HG02870 (cell line): Measurements from ENCODE around the gene ANKS1B.
"Not testable (repeated sequence)": the region's sequence is repeated elsewhere in the genome, so short reads cannot be mapped to it uniquely, and the experiment has no call there.

Source experiments
- ATAC-seq: cut with Tn5 transposase; IDR thresholded peaks from one replicate; pipeline ENCODE4 v1.9.1; 2021; ENCODE audit warnings: mild to moderate bottlenecking, moderate library complexity; ENCODE audit not compliant: unreplicated experiment

ANKS1B gene

GRCh38 chr12:99039367-99040120 lies 945.2 kb downstream of the ANKS1B start:
- no peak for ATAC-seq

GRCh38 chr12:99036566-99036965 lies 948.2 kb downstream of the ANKS1B start:
- ATAC-seq: no peak

GRCh38 chr12:99035803-99036202 lies 948.9 kb downstream of the ANKS1B start:
- no peak for ATAC-seq

GRCh38 chr12:99034201-99034600 lies 950.5 kb downstream of the ANKS1B start:
- ATAC-seq: not testable (repeated sequence)

GRCh38 chr12:99029511-99030271 lies 955.0 kb downstream of the ANKS1B start:
- no peak for ATAC-seq

GRCh38 chr12:99027461-99027860 lies 957.3 kb downstream of the ANKS1B start:
- no peak for ATAC-seq

- ATAC-seq: no peak
Measured at GRCh38 chr12:99027055-99027393, 957.7 kb downstream of the ANKS1B start.

GRCh38 chr12:99026332-99027054 lies 958.2 kb downstream of the ANKS1B start:
- ATAC-seq: no peak

- no peak for ATAC-seq
Measured at GRCh38 chr12:99024870-99025269, 959.9 kb downstream of the ANKS1B start.

GRCh38 chr12:99024191-99024590 lies 960.5 kb downstream of the ANKS1B start:
- no peak for ATAC-seq

GRCh38 chr12:99020871-99021270 lies 963.9 kb downstream of the ANKS1B start:
- no peak for ATAC-seq

GRCh38 chr12:99019798-99020197 lies 964.9 kb downstream of the ANKS1B start:
- no peak for ATAC-seq

- no peak for ATAC-seq
Measured at GRCh38 chr12:99017971-99018370, 966.8 kb downstream of the ANKS1B start.

GRCh38 chr12:99009654-99010296 lies 975.0 kb downstream of the ANKS1B start:
- ATAC-seq: no peak

GRCh38 chr12:99005601-99006000 lies 979.1 kb downstream of the ANKS1B start:
- no peak for ATAC-seq

GRCh38 chr12:99004799-99005466 lies 979.8 kb downstream of the ANKS1B start:
- ATAC-seq: no peak

- ATAC-seq: no peak
Measured at GRCh38 chr12:99002731-99003130, 982.0 kb downstream of the ANKS1B start.

- no peak for ATAC-seq
Measured at GRCh38 chr12:99002156-99002555, 982.6 kb downstream of the ANKS1B start.

- ATAC-seq: no peak
Measured at GRCh38 chr12:98999559-98999958, 985.2 kb downstream of the ANKS1B start.

- peak; percentile 93 for ATAC-seq
Measured at GRCh38 chr12:98998697-98999299, 985.9 kb downstream of the ANKS1B start.
